NCI-H526 (cell line): ENCODE data around the gene GLTPD2.
"Not testable (repeated sequence)": the region's sequence is repeated elsewhere in the genome, so short reads cannot be mapped to it uniquely, and the experiment has no call there.

Experiments
- DNase-seq, 2 experiments: peaks; one replicate each; lab custom pipeline; 2025; lab: John Stamatoyannopoulos, UW

GLTPD2 gene

GRCh38 chr17:4807605-4808377 is 19.0 kb downstream of the GLTPD2 start:
- DNase-seq, result no peak

DNA sequence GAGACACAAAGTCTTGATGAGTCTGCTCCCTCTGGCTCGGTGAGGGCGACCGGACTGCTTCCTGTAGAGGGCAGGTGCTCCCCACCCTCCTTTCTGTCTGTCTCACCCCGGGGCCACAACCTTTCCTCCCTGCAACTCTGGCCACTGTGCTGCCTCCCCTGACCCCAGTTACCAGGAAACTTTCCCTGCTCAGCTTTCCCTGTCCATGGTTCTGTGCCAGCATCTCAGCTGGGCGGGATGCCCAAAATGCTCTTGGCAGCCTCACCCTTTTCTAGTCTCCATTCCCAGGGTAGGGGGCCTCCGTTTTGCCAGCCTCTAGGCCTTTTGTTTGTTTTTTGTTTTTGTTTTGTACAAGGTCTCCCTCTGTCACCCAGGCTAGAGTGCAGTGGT is 19.6 kb downstream of the GLTPD2 start:
- DNase-seq, result no peak

DNA sequence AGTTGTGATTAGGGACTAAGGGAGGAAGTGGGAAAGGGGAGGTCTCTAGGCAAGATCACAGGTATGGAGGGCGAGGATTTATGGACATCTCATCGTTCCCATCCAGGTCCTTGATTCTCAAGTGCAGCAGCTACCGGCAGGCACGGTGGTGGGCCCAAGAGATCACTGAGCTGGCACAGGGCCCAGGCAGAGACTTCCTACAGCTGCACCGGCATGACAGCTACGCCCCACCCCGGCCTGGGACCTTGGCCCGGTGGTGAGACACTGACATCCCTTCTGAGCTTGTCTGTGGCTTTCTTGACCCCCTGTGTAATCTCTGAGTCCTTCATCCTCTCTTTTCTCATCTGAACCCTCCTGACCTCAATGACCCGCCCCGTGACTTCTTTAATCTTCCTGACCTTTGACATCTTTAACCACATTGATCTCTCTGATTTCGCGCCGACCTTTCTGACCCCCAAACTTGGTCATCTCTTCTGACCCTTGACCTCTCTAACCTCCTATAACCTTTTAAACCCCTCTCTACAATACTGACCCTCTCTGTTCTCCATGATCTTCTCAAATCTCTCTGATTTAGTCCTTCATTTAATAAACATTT is 22.0 kb downstream of the GLTPD2 start:
- no peak for DNase-seq

DNA sequence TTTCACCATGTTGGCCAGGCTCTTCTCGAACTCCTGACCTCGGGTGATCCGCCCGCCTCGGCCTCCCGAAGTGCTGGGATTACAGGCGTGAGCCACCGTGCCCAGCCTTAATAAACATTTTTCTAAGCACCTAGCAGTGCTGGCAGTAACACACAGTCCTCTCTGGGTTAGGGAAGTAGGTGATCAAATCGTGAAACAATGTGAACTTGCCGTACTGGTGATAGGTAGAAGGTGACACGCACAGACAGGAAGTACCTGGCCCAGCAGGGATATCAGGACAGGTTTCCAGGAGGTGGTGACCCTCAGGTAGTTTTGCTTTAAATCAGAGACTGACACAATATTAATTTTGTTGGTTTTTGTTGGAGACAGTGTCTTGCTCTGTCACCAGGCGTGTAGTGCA is 22.7 kb downstream of the GLTPD2 start:
- no peak for DNase-seq

- no peak for DNase-seq
These were observed 23.9 kb downstream of the GLTPD2 start for GRCh38 chr17:4812690-4813089.

DNA sequence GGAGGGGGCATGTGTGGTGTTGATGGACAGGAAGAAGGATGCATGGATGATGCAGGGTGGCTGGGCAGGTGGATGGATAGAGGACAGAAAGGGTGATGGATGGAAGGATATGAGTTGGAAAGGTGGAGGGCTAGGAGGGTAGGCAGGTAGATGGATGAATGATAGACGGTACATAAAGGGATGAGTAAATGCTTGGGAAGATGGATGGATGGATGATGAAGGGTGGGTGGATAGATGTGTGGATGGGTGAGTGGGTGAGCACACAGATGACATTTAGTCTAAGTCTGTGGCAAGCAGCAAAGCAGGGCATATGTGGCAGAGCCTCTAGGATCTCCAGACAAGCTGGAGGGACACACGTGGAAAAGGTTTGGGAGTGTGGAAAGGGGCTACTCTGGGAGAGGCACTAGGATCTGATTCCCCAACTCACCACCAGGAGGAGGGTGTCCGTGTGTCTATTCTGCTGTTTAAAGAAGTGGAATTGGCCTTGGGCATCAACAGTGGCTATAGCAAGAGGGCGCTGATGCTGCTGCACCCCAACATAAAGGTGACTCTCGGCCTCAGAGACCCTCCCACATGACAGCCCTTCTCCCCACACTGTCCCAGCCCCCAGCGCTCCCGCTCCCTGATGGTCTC is 26.4 kb downstream of the GLTPD2 start:
- DNase-seq, result no peak

DNA sequence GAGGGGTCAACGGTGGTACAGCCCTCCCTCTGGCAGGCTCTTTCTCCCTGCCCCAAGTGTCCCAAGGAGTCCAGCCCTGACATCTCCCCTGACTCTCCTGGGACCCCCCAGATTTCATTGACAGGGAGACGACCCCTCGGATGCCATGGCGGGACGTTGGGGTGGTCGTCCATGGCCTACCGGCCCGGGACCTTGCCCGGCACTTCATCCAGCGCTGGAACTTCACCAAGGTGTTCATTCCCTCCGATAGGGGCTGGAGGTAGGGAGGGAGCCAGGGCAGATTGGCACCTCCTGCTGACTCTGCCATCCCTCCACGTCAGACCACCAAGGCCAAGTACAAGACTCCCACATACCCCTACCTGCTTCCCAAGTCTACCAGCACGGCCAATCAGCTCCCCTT is 28.1 kb downstream of the GLTPD2 start:
- DNase-seq, result no peak

DNA sequence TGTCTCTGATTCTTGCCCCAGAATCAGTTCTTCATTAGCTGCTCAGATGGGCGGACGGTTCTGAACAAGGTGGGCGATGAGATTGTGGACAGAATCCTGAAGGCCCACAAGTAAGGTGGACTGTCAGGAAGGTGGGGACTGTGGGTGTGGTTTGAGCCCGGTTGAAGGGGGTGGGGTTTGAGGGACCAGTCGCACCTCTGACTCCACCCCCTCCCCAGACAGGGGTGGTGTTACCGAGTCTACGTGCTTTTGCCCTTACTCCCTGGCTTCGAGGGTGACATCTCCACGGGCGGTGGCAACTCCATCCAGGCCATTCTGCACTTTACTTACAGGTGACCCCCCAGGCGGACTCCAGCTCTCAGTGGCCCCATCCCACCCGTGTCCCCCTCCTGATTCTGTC is 29.5 kb downstream of the GLTPD2 start:
- no peak for DNase-seq

GRCh38 chr17:4822835-4823234 is 34.1 kb downstream of the GLTPD2 start:
- DNase-seq, result no peak

GRCh38 chr17:4823373-4824089 is 34.8 kb downstream of the GLTPD2 start:
- no peak for DNase-seq

DNA sequence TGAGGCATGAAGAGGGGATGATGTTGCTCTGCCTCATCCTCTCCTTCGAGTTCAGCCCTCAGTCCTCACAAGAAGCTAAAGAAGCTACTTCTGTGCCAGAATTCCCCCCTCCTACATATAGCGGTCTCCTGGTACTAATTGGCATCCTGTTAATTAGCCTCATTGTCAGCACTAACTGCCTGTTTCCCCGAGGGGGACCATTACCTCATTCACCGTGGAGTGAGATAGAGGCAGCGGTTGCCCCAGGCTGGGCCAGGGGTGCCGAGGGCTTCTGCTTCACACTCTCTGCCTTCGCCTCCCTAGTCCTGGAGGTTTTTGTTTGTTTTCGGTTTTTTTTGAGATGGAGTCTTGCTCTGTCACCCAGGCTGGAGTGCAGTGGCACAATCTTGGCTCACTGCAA is 38.6 kb downstream of the GLTPD2 start:
- DNase-seq, result no peak

DNA sequence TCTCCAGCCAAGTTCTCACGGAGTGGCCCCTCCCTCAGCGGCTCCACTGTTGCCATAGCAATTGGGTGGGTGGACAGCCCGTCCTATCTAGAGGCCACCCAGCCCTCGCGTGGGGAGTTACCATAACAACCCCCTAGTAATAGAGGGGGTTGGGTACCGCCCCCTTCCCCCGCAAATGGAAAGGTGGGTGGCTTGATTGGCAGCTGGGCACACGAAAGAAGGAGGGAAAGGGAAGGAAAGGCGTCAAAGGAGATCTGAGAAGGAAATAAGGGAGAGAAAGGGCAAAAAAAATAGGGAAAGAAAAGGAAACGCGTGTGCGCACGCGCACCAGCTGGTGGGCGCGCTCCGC is 44.0 kb downstream of the GLTPD2 start:
- not testable (repeated sequence) for DNase-seq

- DNase-seq, result peak; percentile 75 to 93
These were observed 44.6 kb downstream of the GLTPD2 start, which contains the start of gene MINK1 for GRCh38 chr17:4833178-4833940. TSS of gene MINK1 (plus strand) at chr17:4833340. CDS start at chr17:4833584, 244 bp downstream.

GRCh38 chr17:4833941-4834680 is 45.3 kb downstream of the GLTPD2 start:
- DNase-seq, result no peak

DNA sequence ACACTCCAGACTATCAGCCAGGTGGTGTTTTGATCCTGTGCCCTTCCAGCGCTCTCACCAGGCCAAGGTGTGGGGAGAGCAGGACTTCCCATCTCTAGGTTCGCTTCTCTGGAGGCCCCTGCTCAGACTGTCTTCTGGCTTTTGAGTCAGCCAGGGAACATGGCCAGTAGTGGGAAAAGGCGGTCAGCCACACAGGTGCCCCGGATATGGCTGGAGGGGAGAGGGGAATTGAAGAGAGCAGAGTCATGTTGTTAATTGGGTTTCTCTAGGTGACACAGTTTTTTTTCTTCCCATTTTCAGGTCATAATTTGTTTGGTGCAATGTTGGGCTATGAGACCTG is 45.9 kb downstream of the GLTPD2 start:
- DNase-seq, result no peak

GRCh38 chr17:4836221-4836620 is 47.5 kb downstream of the GLTPD2 start:
- DNase-seq, result no peak

GRCh38 chr17:4837471-4838308 is 48.9 kb downstream of the GLTPD2 start:
- no peak for DNase-seq

DNA sequence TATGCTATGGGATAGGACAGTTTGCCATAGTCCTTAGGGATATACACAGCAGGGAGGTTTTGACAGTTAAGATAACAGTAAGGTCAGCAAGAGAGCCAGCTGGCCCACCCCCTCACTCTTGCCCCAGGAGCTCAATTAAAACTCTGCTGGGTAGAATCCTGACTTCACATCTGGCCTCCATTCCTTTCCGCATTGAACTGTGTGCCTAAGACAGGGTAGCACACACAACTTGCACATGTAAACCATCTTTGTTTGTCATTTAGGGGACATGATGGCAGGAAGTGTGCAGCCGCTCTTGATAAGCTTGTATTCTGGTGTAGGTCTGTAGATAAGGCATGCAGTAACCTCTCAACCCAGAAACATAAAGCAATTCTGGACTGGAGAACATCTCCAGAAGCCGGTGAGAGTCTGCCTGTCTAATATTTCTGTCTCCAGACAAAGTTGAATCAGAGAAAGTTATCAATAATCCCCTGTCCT is 49.6 kb downstream of the GLTPD2 start:
- no peak for DNase-seq

GRCh38 chr17:4839221-4839620 is 50.5 kb downstream of the GLTPD2 start:
- no peak for DNase-seq
